ENCODE results near the gene APOBEC2.
A peak's percentile ranks its signal among the peaks of the same experiment; 100 is the strongest.

Gene APOBEC2

GRCh38 chr6:41027799-41028560 is 25.0 kb upstream of the APOBEC2 start:
- DNase-seq (ENCODE audit: insufficient read length, low spot score) (peak; percentile 69), FAIRE-seq (no peak)
- TF ChIP-seq, protein P1, sequence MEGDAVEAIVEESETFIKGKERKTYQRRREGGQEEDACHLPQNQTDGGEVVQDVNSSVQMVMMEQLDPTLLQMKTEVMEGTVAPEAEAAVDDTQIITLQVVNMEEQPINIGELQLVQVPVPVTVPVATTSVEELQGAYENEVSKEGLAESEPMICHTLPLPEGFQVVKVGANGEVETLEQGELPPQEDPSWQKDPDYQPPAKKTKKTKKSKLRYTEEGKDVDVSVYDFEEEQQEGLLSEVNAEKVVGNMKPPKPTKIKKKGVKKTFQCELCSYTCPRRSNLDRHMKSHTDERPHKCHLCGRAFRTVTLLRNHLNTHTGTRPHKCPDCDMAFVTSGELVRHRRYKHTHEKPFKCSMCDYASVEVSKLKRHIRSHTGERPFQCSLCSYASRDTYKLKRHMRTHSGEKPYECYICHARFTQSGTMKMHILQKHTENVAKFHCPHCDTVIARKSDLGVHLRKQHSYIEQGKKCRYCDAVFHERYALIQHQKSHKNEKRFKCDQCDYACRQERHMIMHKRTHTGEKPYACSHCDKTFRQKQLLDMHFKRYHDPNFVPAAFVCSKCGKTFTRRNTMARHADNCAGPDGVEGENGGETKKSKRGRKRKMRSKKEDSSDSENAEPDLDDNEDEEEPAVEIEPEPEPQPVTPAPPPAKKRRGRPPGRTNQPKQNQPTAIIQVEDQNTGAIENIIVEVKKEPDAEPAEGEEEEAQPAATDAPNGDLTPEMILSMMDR (IDR thresholded peaks at IDR 0.05; ENCODE audit: insufficient read depth, missing control alignments): peak; percentile 85

GRCh38 chr6:41028561-41029412 is 24.2 kb upstream of the APOBEC2 start:
- FAIRE-seq (no peak), DNase-seq (ENCODE audit: insufficient read length, low spot score) (no peak)
- TF ChIP-seq, protein P1 (IDR thresholded peaks at IDR 0.05; ENCODE audit: insufficient read depth, missing control alignments): no peak

DNA sequence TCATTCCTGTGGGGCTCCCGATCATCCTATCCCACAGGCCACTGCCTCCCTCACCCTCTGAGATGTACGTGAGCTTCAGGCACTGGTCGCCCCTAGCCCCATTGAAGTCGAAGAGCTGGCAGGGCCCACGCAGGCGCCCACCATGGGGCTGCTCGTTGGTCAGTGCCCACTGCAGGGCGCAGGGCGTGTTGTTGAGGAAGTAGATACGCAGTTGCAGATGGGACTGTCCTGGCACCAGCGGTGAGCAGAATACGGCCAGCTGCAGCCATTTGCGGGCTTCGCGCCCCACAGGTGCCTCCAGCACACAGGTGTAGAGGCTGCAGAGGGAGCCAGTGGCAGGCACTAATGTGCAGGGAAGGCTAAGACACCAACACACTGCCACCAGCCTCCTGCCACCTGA is 20.2 kb upstream of the APOBEC2 start:
- DNase-seq (ENCODE audit: insufficient read length, low spot score) (no peak), FAIRE-seq (no peak)
- TF ChIP-seq, protein P1 (IDR thresholded peaks at IDR 0.05; ENCODE audit: insufficient read depth, missing control alignments): no peak

- DNase-seq (ENCODE audit: insufficient read length, low spot score) (no peak), FAIRE-seq (no peak)
- TF ChIP-seq, protein P1 (IDR thresholded peaks at IDR 0.05; ENCODE audit: insufficient read depth, missing control alignments): no peak
Measured at GRCh38 chr6:41033776-41034175, 19.2 kb upstream of the APOBEC2 start.

DNA sequence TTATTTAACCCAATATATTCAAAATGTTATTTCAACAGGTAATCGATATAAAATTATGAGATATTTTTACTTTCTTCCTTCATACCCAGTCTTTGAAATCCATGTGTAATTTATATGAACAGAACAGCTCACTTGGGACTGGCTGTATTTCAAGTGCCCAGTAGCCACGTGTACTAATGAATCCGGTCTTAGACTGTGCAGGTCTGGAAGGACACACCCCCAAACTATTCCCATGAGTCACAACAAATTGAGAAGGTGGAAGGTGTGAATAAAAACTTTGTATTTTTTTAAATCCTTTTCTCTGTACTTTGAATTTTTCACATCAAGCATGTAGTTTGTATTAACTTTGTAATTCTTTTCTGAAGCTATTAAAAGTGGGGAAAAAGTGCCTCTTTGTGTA is 16.8 kb upstream of the APOBEC2 start:
- DNase-seq (ENCODE audit: insufficient read length, low spot score): no peak
- no peak for FAIRE-seq
- TF ChIP-seq, protein P1 (IDR thresholded peaks at IDR 0.05; ENCODE audit: insufficient read depth, missing control alignments): no peak

- FAIRE-seq: no peak
- no peak for DNase-seq (ENCODE audit: insufficient read length, low spot score)
- TF ChIP-seq, protein P1 (IDR thresholded peaks at IDR 0.05; ENCODE audit: insufficient read depth, missing control alignments): no peak
Measured at GRCh38 chr6:41036601-41037000, 16.4 kb upstream of the APOBEC2 start.
